ENCODE results near the gene SOS1.

DNA sequence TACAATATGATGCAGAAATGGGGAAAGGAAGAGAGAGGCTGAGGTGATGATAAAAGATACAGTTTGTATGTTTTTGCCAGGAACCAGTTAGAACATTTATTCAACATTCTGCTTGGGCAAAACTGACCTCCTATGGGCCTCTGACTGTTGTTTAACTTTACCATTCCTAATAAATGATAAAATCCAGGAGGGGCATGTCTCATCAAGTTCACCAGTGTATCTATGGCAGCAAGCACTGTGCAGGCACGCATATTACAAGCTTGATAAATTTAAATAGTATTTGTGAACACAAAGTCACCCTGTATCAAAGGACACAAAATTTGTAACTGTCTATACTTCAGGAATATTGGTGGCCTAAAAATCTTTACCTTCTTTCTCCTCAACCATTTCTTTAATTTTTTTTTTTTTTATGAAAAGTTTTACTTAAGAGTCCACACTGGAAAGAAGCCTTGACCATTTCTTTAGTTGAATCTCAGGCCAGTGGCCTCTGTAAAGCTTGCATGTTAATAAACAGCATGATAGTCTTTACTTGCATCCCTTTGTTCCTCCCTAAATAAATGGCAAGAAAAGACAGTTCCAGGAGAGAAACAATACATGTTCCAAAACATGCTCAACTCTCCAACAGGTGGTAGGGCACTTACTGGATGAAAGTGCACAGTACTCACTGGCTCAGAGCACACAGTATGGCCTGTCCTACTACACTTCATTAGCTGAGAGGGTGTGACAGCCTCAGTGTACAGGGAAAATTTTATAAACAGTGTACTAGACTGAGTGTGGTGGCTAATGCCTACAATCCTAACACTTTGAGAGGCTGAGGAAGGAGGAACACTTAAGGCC, 52.3 kb downstream of the SOS1 start:
- no peak for TF ChIP-seq CTCF (conservative IDR thresholded peaks at IDR 0.05 in 1 of 2, IDR thresholded peaks at IDR 0.05 in 1 of 2; ENCODE audit: extremely low read depth in 1 of 2, insufficient read depth in 1 of 2, low read depth in 1 of 2, low read length in 2 of 2)
- no peak for TF ChIP-seq EZH2 (IDR thresholded peaks at IDR 0.05; ENCODE audit: borderline replicate concordance, low read length)
